Fibroblast of lung (primary cell): ENCODE results near the gene CCDC7.

Experiments
- CTCF ChIP-seq, 2 donors: IDR thresholded peaks in 1 of 2; conservative IDR thresholded peaks in 1 of 2; 1 replicate in 1 of 2; 2 replicates in 1 of 2; pipeline ENCODE4 v1.5.1; 2011 to 2012; ENCODE audit warnings: low read length in 2 of 2, control low read depth in 1 of 2, inconsistent platforms in 1 of 2, low read depth in 1 of 2, mild to moderate bottlenecking in 1 of 2
- EZH2 ChIP-seq: IDR thresholded peaks from 2 replicates; pipeline ENCODE4 v1.5.1; 2012; ENCODE audit warnings: low read length, control low read depth, mild to moderate bottlenecking; ENCODE audit errors: missing control alignments

- TF ChIP-seq CTCF (conservative IDR thresholded peaks at IDR 0.05 in 1 of 2, IDR thresholded peaks at IDR 0.05 in 1 of 2; ENCODE audit: low read depth in 1 of 2, low read length in 2 of 2) (no peak), EZH2 (no peak)
Measured at GRCh38 chr10:32692174-32692573, 246.2 kb downstream of the CCDC7 start.
